H9 (cell line): ENCODE results near the gene FAS. TPM values are rescaled to one million over a fixed set of nuclear protein-coding genes. Genes with fewer than 3 reads are reported as not detected.

Experiments
- DNase-seq: peaks from one replicate; pipeline ENCODE4 v3.0.0-alpha.2; 2017
- H2AFZ ChIP-seq: one replicate; pipeline ENCODE4 v1.6.1; 2013; ENCODE audit warnings: mild to moderate bottlenecking, low read length, control low read depth, moderate library complexity
- H2AK5ac ChIP-seq: 2 replicates; pipeline ENCODE4 v1.6.1; 2013; ENCODE audit warnings: low read length, control low read depth, mixed read lengths; ENCODE audit not compliant: insufficient read length
- H2BK120ac ChIP-seq: one replicate; pipeline ENCODE4 v1.6.1; 2013; ENCODE audit warnings: low read depth, mild to moderate bottlenecking, low read length, control low read depth, inconsistent platforms; ENCODE audit not compliant: poor library complexity, severe bottlenecking
- H2BK12ac ChIP-seq: 2 replicates; pipeline ENCODE4 v1.6.1; 2013; ENCODE audit warnings: low read length, control low read depth, mixed read lengths, low read depth; ENCODE audit not compliant: insufficient read length
- H2BK15ac ChIP-seq: 2 replicates; pipeline ENCODE4 v1.6.1; 2013; ENCODE audit warnings: low read depth, low read length, control low read depth
- H2BK20ac ChIP-seq: one replicate; pipeline ENCODE4 v1.6.1; 2013; ENCODE audit warnings: low read depth, mild to moderate bottlenecking, low read length, control low read depth, inconsistent platforms; ENCODE audit not compliant: poor library complexity, severe bottlenecking
- H2BK5ac ChIP-seq: 2 replicates; pipeline ENCODE4 v1.6.1; 2013; ENCODE audit warnings: low read length, control low read depth, mixed read lengths; ENCODE audit not compliant: insufficient read length
- H3K14ac ChIP-seq: 2 replicates; pipeline ENCODE4 v1.6.1; 2013; ENCODE audit warnings: low read length, control low read depth; ENCODE audit not compliant: insufficient read depth
- H3K18ac ChIP-seq: 2 replicates; pipeline ENCODE4 v1.6.1; 2013; ENCODE audit warnings: low read depth, mild to moderate bottlenecking, mixed read lengths, low read length, control low read depth; ENCODE audit not compliant: insufficient read length
- H3K23ac ChIP-seq: 2 replicates; pipeline ENCODE4 v1.6.1; 2013; ENCODE audit warnings: low read length, control low read depth, mixed read lengths, low read depth; ENCODE audit not compliant: insufficient read length
- H3K23me2 ChIP-seq: 2 replicates; pipeline ENCODE4 v1.6.1; 2013; ENCODE audit warnings: low read depth, mild to moderate bottlenecking, mixed read lengths, low read length, control low read depth; ENCODE audit not compliant: insufficient read length, poor library complexity, severe bottlenecking
- H3K27ac ChIP-seq: 2 replicates; pipeline ENCODE4 v1.5.1; 2013; ENCODE audit warnings: low read length, control low read depth, mixed read lengths, low read depth; ENCODE audit not compliant: insufficient read length
- H3K27me3 ChIP-seq: 2 replicates; pipeline ENCODE4 v1.6.1; 2013; ENCODE audit warnings: low read length, control low read depth, inconsistent platforms; ENCODE audit not compliant: insufficient read depth
- H3K4ac ChIP-seq: 2 replicates; pipeline ENCODE4 v1.6.1; 2013; ENCODE audit warnings: low read depth, mild to moderate bottlenecking, control low read depth, inconsistent platforms, low read length, moderate library complexity
- H3K4me1 ChIP-seq: 2 replicates; pipeline ENCODE4 v1.6.1; 2013; ENCODE audit warnings: low read length, control low read depth, inconsistent platforms; ENCODE audit not compliant: insufficient read depth
- H3K4me2 ChIP-seq: 2 replicates; pipeline ENCODE4 v1.6.1; 2013; ENCODE audit warnings: low read length, control low read depth, mixed read lengths; ENCODE audit not compliant: insufficient read length, insufficient read depth
- H3K56ac ChIP-seq: 2 replicates; pipeline ENCODE4 v1.6.1; 2013; ENCODE audit warnings: low read depth, mild to moderate bottlenecking, mixed read lengths, low read length, control low read depth; ENCODE audit not compliant: insufficient read length
- H3K79me1 ChIP-seq: 2 replicates; pipeline ENCODE4 v1.6.1; 2013; ENCODE audit warnings: low read depth, mild to moderate bottlenecking, moderate library complexity, low read length, control low read depth, inconsistent platforms; ENCODE audit not compliant: insufficient read depth, poor library complexity, severe bottlenecking
- H3K79me2 ChIP-seq: 2 replicates; pipeline ENCODE4 v1.6.1; 2013; ENCODE audit warnings: low read length, control low read depth, inconsistent platforms; ENCODE audit not compliant: insufficient read depth
- H3K9ac ChIP-seq: 2 replicates; pipeline ENCODE4 v1.6.1; 2013; ENCODE audit warnings: low read length, control low read depth, mixed read lengths; ENCODE audit not compliant: insufficient read length; ENCODE audit errors: extremely low read depth
- H3K9me3 ChIP-seq: one replicate; pipeline ENCODE4 v1.6.1; 2013; ENCODE audit warnings: low read depth, low read length, inconsistent platforms; ENCODE audit not compliant: control insufficient read depth
- H3T11ph ChIP-seq: one replicate; pipeline ENCODE4 v1.6.1; 2013; ENCODE audit warnings: mild to moderate bottlenecking, low read length, control low read depth, inconsistent platforms
- H4K20me1 ChIP-seq: one replicate; pipeline ENCODE4 v1.6.1; 2013; ENCODE audit not compliant: control insufficient read depth, insufficient read length, insufficient read depth
- H4K5ac ChIP-seq: 2 replicates; pipeline ENCODE4 v1.6.1; 2013; ENCODE audit warnings: low read depth, mild to moderate bottlenecking, mixed read lengths, low read length, control low read depth; ENCODE audit not compliant: insufficient read length
- H4K8ac ChIP-seq: replicated peaks from 2 replicates; pipeline ENCODE4 v1.6.1; 2013; ENCODE audit warnings: low read length, control low read depth, mixed read lengths, low read depth; ENCODE audit not compliant: insufficient read length
- H4K91ac ChIP-seq: 2 replicates; pipeline ENCODE4 v1.6.1; 2013; ENCODE audit warnings: low read depth, mild to moderate bottlenecking, moderate library complexity, mixed read lengths, low read length, control low read depth; ENCODE audit not compliant: insufficient read length
- H3K27ac Mint-ChIP-seq, 3 experiments: 2 replicates in 2 of 3; 3 replicates in 1 of 3; pipeline ENCODE4 v1.8.0; 2020 to 2021; ENCODE audit warnings: mixed read lengths in 3 of 3, mild to moderate bottlenecking in 1 of 3, moderate library complexity in 1 of 3
- H3K27me3 Mint-ChIP-seq: 2 replicates; pipeline ENCODE4 v1.8.0; 2021; ENCODE audit warnings: low read depth, mild to moderate bottlenecking, moderate library complexity, mixed read lengths
- H3K36me3 Mint-ChIP-seq, 3 experiments: 2 replicates in 2 of 3; 3 replicates in 1 of 3; pipeline ENCODE4 v1.8.0; 2020 to 2021; ENCODE audit warnings: low read depth in 3 of 3, mixed read lengths in 3 of 3; ENCODE audit not compliant: insufficient read depth in 1 of 3
- H3K4me1 Mint-ChIP-seq, 2 experiments: 2 replicates each; pipeline ENCODE4 v1.8.0; 2020; ENCODE audit warnings: mixed read lengths in 2 of 2
- H3K4me3 Mint-ChIP-seq, 2 experiments: 2 replicates in 1 of 2; 3 replicates in 1 of 2; pipeline ENCODE4 v1.8.0; 2020 to 2021; ENCODE audit warnings: mild to moderate bottlenecking in 2 of 2, mixed read lengths in 2 of 2, moderate library complexity in 1 of 2
- H3K9me3 Mint-ChIP-seq, 2 experiments: 2 replicates in 1 of 2; 3 replicates in 1 of 2; pipeline ENCODE4 v1.8.0; 2020; ENCODE audit warnings: mild to moderate bottlenecking in 2 of 2, mixed read lengths in 2 of 2, moderate library complexity in 1 of 2
- WGBS: extraction: QIAGEN DNeasy Blood & Tissue Kit; methylation state at CpG from one replicate; pipeline ENCODE4 v1.1.7; 2013; ENCODE audit warnings: missing lambda C conversion rate, low lambda C conversion rate, mixed read lengths; ENCODE audit not compliant: insufficient read length; ENCODE audit errors: extremely low coverage; 5-methylcytosine and 5-hydroxymethylcytosine counted together
- total RNA-seq: library from RNA; stranded (reverse); gene quantifications from 2 replicates; pipeline ENCODE4 v1.2.1, GENCODE V29; 2021
- TF ChIP-seq, protein P1 (sequence below): fragments of 200-600 bp; sonication (generic); conservative IDR thresholded peaks from 3 replicates; pipeline ENCODE4 v1.8.0; 2021; ENCODE audit warnings: antibody characterized with exemption, mild to moderate bottlenecking

FAS gene
- total RNA-seq, 1 experiment from 2014 or later = 3.0 TPM

DNA sequence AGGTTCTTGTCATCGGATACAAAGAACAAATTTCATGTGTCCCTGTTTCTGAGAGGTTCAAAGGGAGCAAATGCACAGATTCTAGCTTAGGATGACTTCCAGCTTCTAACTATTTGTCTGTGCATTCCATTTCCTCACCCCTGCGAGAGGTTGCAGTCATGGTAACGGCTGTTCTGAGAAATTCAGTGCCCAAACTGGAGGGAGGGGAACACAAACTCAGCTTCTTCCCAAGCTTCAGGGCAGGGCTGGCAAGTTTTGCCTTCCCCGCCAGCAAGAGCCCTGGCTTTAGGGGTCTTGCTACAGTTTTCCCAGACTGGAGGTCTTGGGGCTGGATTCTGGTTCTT is 11.1 kb downstream of the FAS start:
- Histone ChIP-seq H3K18ac (no peak overlapping the region), H2BK20ac (no peak overlapping the region), H3K79me1 (no peaks in the 10 kb centered on the region), H2AFZ (no peak overlapping the region), H3K4ac (no peak overlapping the region), H3K9me3 (no peaks in the 10 kb centered on the region), H2BK15ac (no peak overlapping the region), H3K23ac (no peak overlapping the region), H3K9ac (no peak overlapping the region), H4K91ac (no peak overlapping the region), H3K4me1 (no peaks in the 10 kb centered on the region), H3K14ac (peak overlapping the region; percentile 20; the same call in 1 of the 2 replicates), H4K20me1 (no peaks in the 10 kb centered on the region), H2BK5ac (no peak overlapping the region), H3K27me3 (no peaks in the 10 kb centered on the region), H4K8ac (no peak overlapping the region), H3T11ph (no peak overlapping the region), H4K5ac (no peak overlapping the region), H3K27ac (no peak overlapping the region), H2BK12ac (no peak overlapping the region), H3K23me2 (no peaks in the 10 kb centered on the region), H3K56ac (no peak overlapping the region), H2AK5ac (no peak overlapping the region), H3K79me2 (no peaks in the 10 kb centered on the region), H2BK120ac (no peak overlapping the region), H3K4me2 (no peak overlapping the region)
- TF ChIP-seq, protein P1, sequence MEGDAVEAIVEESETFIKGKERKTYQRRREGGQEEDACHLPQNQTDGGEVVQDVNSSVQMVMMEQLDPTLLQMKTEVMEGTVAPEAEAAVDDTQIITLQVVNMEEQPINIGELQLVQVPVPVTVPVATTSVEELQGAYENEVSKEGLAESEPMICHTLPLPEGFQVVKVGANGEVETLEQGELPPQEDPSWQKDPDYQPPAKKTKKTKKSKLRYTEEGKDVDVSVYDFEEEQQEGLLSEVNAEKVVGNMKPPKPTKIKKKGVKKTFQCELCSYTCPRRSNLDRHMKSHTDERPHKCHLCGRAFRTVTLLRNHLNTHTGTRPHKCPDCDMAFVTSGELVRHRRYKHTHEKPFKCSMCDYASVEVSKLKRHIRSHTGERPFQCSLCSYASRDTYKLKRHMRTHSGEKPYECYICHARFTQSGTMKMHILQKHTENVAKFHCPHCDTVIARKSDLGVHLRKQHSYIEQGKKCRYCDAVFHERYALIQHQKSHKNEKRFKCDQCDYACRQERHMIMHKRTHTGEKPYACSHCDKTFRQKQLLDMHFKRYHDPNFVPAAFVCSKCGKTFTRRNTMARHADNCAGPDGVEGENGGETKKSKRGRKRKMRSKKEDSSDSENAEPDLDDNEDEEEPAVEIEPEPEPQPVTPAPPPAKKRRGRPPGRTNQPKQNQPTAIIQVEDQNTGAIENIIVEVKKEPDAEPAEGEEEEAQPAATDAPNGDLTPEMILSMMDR = no peak
- Mint-ChIP-seq H3K4me3 (no peak overlapping the region), H3K9me3 (no peaks in the 10 kb centered on the region), H3K27me3 (no peaks in the 10 kb centered on the region), H3K36me3 (no peaks in the 10 kb centered on the region), H3K27ac (no peak overlapping the region), H3K4me1 (peaks cover 4 to 8% of the 10 kb centered on the region in 2 experiments; a peak in 1 of 4 replicates)
- DNase-seq = no peak
- no CpG with 5 or more reads among the region's 4 CpGs for WGBS
